TTC549 (cell line): ENCODE measurements around the gene MLXIP.
"Not testable (repeated sequence)": the region's sequence is repeated elsewhere in the genome, so short reads cannot be mapped to it uniquely, and the experiment has no call there.

Source experiments
- FAIRE-seq: peaks from 2 replicates; lab custom pipeline; 2012; peaks lifted over from hg19 to GRCh38; lab: Jason Lieb, UNC

Gene MLXIP

GRCh38 chr12:122078141-122079032 is at the start of gene MLXIP:
MLXIP (plus strand) TSS chr12:122078756; CDS start chr12:122078854, 98 bp downstream.
- no peak for FAIRE-seq

DNA sequence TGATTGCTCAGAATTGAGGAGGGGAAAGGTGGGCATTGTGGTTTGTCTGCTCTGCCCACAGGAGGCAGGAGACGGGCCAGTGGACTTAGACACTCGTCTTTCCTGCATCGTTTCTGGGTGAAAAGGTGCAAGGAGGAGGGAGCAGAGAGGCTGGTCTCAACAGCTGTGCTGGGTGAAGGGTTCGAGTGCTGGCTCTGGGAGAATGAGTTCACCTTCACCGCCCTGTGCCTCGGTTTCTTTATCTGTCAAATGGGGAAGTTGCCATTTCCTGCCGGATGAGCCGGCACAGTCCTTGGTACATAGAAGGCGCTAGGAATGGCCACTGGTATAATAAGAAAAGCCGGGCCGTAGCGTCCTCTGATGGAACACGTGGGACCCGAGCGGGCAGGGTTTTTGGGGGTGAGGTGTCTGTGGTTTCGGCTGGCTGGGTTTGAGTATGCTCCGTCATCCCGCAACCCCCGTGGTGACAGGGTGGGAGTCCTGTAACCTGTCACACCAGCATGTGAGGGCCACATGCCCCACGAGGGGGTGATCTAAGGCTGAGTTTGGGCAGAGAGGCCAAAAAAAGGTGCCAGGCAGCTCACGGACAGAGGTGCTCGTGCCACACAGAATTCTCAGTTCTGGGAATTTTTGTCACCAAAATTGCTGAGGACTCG is 49.5 kb upstream of the MLXIP start:
- FAIRE-seq, result no peak

DNA sequence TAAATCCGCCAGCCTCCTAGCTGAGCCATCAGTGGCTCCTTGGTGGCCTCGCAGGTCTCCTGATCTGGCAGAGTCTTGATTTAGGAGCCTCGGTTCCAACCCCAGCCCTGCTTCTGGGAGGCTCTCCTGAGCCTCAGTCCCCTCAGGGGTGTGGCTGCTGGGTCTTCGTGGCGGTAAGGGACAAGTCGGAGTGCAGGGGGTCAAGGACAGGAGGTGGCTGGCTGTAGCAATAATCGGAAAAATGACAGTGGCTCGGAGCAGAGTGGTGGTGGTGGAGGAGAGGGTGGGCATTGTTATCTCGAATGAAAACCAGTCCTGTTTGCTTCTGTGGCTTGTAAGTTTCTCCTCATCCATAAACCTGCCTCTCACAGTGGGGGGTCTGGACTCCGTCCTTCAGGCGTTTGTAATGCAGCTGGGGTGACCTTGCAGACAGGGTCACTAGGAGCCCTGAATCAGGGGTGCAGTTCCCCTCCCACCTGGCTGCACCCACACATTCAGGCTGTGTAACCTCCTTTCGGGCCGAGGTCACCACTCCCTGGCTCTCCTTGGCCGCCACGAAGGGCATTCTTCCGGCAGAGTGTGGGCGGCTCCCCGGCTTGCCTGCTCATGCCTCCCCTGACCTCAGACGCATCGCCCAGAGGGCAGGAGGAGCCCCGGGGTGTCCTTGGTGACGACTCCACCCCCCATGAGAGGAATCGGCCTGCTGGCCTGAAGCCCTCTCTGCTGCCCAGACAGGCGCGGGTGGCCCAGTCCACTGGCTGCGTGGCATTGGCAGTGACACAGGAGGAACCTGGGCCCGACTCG is 48.7 kb upstream of the MLXIP start:
- no peak for FAIRE-seq

- FAIRE-seq, result no peak
Observed at GRCh38 chr12:122030424-122031035, 48.0 kb upstream of the MLXIP start.

- FAIRE-seq, result no peak
Observed at GRCh38 chr12:122031342-122032216, 47.0 kb upstream of the MLXIP start.

DNA sequence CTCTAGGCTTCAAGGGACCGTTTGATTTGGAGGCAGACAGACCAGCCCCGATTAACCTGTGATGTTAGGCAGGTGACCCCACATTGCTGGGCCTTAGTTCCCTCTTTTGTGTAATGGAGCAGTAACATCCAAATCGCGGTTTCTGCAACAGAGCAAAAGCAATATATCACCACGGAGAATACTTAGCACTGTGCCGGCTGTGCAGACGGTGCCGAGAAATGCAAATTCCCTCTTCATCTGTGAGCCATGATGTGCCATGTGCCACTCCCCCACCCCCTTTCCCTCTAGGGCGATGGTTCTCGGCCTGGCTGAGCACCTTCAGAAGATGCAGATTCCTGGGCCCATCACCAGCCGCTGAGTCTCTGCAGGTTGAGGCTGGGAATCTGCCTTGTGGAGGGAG is 46.0 kb upstream of the MLXIP start:
- FAIRE-seq, result no peak

DNA sequence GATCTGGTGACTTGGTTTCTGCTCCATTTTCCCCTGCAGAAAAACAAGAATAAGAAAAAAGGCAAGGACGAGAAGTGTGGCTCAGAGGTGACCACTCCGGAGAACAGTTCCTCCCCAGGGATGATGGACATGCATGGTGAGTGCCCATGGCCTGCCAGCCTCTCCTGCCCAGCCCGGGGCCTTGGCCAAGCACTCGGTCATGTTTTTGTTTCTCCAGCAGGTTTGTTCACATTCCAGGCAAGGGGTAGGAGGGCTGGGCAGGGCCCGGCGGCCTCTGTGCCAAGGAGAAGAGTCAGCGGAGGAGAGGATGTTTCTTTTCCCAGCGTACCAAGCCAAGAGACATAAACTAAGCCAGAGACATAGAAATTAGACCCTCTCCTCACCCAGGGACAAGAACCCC is 43.3 kb upstream of the MLXIP start:
- no peak for FAIRE-seq

GRCh38 chr12:122036153-122036552 is 42.4 kb upstream of the MLXIP start:
- no peak for FAIRE-seq

DNA sequence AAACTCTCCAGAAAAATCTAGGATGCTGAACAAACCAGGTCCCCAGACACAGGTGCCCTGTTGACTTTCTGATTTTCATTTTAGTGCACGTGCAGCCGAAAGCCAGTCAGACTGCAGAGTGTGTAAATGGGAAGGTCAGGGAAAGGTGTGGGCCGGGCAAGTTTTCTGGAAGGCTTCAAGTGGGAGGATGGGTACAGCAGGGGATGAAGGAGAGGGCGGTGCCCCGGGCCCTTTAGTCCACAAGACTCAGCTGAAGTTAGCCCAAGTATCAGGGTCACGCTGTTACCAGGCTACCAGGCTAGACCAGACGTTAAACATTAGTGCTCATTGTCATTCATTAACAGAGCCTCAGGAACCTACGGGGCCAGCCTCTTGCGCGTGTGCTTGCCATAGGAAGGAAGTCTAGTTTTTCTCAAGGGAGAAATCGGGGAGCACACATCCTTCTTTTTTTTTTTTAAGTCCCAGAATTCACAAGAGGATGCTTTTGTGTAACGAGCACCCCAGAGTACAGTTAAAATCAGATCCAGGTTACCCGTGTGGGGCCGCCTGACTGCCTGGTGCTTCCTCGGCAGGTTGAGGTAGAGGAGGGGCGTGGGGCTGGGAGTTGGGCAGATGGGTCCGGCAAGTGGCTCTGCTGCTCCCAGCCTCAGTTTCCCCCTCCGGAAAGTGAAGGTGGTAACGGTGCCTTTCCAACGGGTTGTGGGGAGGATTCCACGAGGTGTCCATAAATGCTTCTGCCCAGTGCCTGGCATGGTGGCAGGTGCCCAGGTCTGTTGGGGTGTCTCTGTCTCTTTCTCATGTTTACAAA is 37.8 kb upstream of the MLXIP start:
- no peak for FAIRE-seq

GRCh38 chr12:122041458-122041857 is 37.1 kb upstream of the MLXIP start:
- FAIRE-seq, result not testable (repeated sequence)

DNA sequence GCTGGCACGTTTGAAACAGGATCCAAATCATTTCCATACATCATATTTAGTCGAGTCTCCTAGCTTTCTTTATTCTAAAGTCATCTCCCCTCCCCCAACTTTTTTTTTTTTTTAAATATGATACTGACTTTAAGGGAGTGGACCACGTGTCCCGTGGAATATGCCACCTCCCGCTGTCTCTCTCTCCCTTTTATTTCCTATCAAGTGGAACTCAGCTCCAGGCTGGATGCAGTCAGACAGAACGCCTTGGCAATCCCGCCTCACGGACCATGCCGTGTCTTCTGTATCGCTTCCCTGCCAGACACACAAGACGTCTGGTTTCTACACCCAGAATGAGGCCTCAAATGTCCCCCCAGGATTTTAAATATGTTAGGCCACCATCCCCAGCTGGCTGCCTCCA is 35.6 kb upstream of the MLXIP start:
- FAIRE-seq, result no peak

DNA sequence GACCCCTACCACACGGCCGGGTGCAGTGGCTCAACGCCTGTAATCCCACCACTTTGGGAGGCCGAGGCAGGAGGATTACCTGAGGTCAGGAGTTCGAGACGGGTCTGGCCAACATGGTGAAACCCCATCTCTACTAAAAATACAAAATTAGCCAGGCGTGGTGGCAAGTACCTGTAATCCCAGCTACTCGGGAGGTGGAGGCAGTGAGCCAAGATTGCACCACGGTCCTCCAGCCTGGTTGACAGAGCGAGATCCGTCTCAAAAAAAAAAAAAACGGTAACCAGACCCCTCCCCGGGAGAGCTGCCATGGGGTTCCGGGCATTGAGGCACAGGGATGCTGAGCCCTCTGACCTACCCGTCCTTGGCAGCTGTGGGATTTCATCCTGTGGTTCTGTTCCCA is 35.1 kb upstream of the MLXIP start:
- FAIRE-seq, result no peak

- FAIRE-seq, result no peak
Observed at GRCh38 chr12:122045262-122045661, 33.3 kb upstream of the MLXIP start.

DNA sequence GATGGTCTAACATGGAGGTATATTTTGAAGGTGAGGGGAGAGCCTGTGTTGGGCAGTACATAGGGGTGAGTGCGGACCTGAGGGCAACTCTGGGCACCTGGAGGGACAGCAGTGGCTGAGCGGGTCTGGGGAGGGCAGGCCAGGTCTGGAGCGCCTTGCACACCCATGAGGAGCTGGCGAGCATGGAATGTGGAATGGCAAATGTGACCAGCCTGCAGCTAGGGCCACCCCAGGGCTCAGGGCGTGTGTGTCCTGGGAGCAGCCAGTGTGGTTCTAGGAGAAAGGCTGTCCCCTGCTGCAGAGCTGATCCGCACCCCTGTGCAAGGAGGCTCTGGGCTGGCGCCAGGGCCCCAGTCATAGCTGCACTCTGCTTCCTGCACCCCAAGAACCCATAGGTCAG is 32.4 kb upstream of the MLXIP start:
- no peak for FAIRE-seq

DNA sequence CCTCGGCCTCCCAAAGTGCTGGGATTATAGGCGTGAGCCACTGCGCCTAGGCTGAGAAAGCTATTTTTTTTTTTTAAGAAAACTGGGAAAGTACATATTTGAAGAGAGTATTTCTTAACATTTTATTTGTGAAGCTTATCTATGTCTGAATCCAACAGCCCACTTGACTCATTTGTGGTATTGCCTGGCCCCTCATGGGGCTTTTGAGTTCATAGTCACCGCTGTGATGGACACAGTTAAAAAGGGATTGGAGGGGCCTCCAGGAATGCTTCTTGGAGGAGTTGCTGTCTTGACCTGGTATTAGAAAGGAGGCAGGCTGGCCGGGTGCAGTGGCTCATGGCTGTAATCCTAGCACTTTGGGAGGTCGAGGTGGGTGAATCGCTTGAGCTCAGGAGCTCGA is 30.4 kb upstream of the MLXIP start:
- no peak for FAIRE-seq

GRCh38 chr12:122049827-122050226 is 28.7 kb upstream of the MLXIP start:
- no peak for FAIRE-seq

GRCh38 chr12:122050706-122051105 is 27.9 kb upstream of the MLXIP start:
- FAIRE-seq, result no peak

GRCh38 chr12:122051231-122051876 is 27.2 kb upstream of the MLXIP start:
- no peak for FAIRE-seq

DNA sequence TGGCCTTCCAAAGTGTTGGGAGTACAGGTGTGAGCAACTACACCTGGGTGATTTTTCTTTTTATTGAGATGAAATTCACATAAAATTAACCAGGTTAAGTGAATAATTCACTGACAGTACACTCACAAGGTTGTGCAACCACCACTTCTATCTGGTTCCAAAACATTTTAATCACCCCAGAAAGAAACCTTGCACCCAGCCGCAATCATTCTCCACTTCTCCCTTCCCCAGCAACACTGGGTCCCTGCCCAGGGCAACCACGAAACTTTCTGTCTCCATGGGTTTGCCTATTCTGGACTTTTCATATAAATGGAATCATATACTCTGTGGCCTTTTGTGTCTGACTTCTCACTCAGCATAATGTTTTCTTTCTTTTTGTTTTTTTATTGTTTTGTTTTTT is 26.3 kb upstream of the MLXIP start:
- no peak for FAIRE-seq
